ENCODE measurements around the gene DNAJB1.
"Not testable (repeated sequence)": the region's sequence is repeated elsewhere in the genome, so short reads cannot be mapped to it uniquely, and the experiment has no call there.

GRCh38 chr19:14504575-14504974 lies 13.6 kb downstream of the DNAJB1 start:
- TF ChIP-seq USF1 (CRISPR knock-in tag; IDR thresholded peaks at IDR 0.05); CTCF (IDR thresholded peaks at IDR 0.05); MLX (CRISPR knock-in tag; IDR thresholded peaks at IDR 0.05); USF2 (CRISPR knock-in tag; IDR thresholded peaks at IDR 0.05); SMAD4 (CRISPR knock-in tag; IDR thresholded peaks at IDR 0.05); SP1 (CRISPR knock-in tag; conservative IDR thresholded peaks at IDR 0.05); ATF1 (CRISPR knock-in tag; IDR thresholded peaks at IDR 0.05); NR2C2 (CRISPR knock-in tag; IDR thresholded peaks at IDR 0.05); ZBTB43 (CRISPR knock-in tag; IDR thresholded peaks at IDR 0.05); PREB (CRISPR knock-in tag; IDR thresholded peaks at IDR 0.05; ENCODE audit: borderline replicate concordance); NFYB (CRISPR knock-in tag; conservative IDR thresholded peaks at IDR 0.05; ENCODE audit: low read depth); MYBL2 (CRISPR knock-in tag; IDR thresholded peaks at IDR 0.05): not testable (repeated sequence)

All from WTC11 (cell line).